BJ (cell line): ENCODE measurements around the gene LARGE2. TPM values are rescaled to one million over a fixed set of nuclear protein-coding genes. Genes with fewer than 3 reads are reported as not detected.

Experiments
- CTCF ChIA-PET: fragments of 350-600 bp; formaldehyde crosslinking; extraction: SDS; loops from one replicate; lab custom pipeline; 2021; ENCODE audit warnings: antibody characterized with exemption, inconsistent platforms; lab: Yijun Ruan, JAX
- POLR2A ChIA-PET: fragments of 300-600 bp; sonication (Branson Sonifier 250); formaldehyde crosslinking; extraction: SDS; loops from one replicate; lab custom pipeline; 2021; ENCODE audit warnings: antibody characterized with exemption; lab: Charles Lee
- DNase-seq: peaks from one replicate; pipeline ENCODE4 v3.0.0-alpha.2; 2011; ENCODE audit warnings: low read depth
- H3K27me3 ChIP-seq: 2 replicates; pipeline ENCODE4 v1.6.0; 2011; ENCODE audit warnings: low read length; ENCODE audit not compliant: control insufficient read depth, insufficient read depth
- H3K36me3 ChIP-seq: 2 replicates; pipeline ENCODE4 v1.5.1; 2011; ENCODE audit warnings: low read length; ENCODE audit not compliant: control insufficient read depth, insufficient read depth
- H3K4me3 ChIP-seq: 2 replicates; pipeline ENCODE4 v1.5.1; 2011; ENCODE audit warnings: low read depth, mild to moderate bottlenecking, control low read depth, low read length
- polyA minus RNA-seq: library from RNA; depleted of rRNA, polyadenylated mRNA; stranded (reverse); fragments of >200 nt; gene quantifications from 2 replicates; pipeline ENCODE4 v1.2.3, GENCODE V29; 2011; rRNA and poly(A)+ RNA removed
- polyA plus RNA-seq: library from polyadenylated mRNA; depleted of rRNA; stranded (reverse); fragments of >200 nt; gene quantifications from 2 replicates; pipeline ENCODE4 v1.2.3, GENCODE V29; 2011; rRNA removed
- TF ChIP-seq, protein P1 (sequence below): IDR thresholded peaks from 2 replicates; pipeline ENCODE4 v1.5.1; 2011; ENCODE audit warnings: low read depth, mild to moderate bottlenecking, control low read depth, inconsistent platforms, low read length, moderate library complexity; ENCODE audit not compliant: insufficient read depth

LARGE2 gene
- 0.05 TPM in 1 of 2 replicates, not detected in the other for polyA plus RNA-seq
- not detected in 2 replicates for polyA minus RNA-seq

DNA sequence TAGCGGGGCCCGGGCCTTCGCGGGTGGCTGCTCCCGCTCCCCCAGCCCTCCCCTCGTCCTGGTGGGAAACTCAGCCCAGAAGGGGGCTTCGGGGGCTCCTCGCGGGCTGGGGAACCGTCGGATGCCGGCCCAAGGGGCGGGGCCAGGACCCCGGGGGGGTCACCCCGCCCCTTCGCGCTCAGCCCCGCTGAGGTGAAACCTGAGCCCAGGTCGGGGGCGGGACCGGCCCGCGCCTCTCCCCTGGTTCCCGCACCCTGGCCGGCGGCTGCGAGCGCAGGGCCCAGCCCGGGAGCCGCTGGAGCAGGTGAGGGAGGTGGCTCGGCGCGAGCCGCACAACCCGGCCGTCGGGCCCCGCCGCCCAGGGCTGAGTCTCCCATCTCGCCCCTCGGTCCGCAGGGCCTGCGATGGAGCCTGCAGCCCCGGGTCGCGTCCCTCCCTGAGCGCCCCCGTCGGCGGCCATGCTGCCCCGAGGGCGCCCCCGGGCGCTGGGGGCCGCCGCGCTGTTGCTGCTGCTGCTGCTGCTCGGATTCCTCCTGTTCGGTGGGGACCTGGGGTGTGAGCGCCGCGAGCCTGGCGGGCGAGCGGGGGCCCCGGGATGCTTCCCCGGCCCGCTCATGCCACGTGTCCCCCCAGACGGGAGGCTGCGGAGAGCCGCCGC lies at the start of gene LARGE2:
Gene LARGE2, plus strand, starts transcription at position 232 of the 658 bp plus-strand sequence. Its CDS starts 227 bp downstream, at position 459.
- ChIA-PET CTCF (no interaction called here), POLR2A (no interaction called here)
- Histone ChIP-seq H3K27me3 (peaks cover 23% of the 10 kb centered on the region), H3K4me3 (no peak within 1 kb of the TSS), H3K36me3 (no peaks in the 10 kb centered on the region)
- DNase-seq = no peak
- TF ChIP-seq, protein P1, sequence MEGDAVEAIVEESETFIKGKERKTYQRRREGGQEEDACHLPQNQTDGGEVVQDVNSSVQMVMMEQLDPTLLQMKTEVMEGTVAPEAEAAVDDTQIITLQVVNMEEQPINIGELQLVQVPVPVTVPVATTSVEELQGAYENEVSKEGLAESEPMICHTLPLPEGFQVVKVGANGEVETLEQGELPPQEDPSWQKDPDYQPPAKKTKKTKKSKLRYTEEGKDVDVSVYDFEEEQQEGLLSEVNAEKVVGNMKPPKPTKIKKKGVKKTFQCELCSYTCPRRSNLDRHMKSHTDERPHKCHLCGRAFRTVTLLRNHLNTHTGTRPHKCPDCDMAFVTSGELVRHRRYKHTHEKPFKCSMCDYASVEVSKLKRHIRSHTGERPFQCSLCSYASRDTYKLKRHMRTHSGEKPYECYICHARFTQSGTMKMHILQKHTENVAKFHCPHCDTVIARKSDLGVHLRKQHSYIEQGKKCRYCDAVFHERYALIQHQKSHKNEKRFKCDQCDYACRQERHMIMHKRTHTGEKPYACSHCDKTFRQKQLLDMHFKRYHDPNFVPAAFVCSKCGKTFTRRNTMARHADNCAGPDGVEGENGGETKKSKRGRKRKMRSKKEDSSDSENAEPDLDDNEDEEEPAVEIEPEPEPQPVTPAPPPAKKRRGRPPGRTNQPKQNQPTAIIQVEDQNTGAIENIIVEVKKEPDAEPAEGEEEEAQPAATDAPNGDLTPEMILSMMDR = no peak

DNA sequence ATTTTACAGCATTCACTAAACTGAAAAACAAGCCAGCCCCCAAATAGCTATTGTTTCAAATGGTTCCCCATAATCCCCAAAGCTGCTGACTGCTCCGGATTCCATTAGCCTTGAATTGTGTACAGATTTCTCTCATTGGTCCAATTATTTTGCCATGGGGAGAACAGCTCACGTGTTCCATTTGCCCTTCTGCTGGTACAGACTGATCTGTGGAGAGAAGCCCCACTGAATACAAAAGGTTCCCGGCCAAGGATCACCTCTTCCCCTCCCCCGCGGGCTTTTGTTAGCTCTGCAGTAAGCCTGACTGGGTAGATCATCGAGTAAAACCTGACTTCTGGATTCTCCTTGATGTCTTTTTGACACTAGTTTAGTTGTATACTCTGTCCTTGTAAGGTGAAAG lies 46.1 kb upstream of the LARGE2 start:
- TF ChIP-seq, protein P1 = no peak
- Histone ChIP-seq H3K27me3 (no peaks in the 10 kb centered on the region), H3K36me3 (peaks cover 17% of the 10 kb centered on the region), H3K4me3 (no peak overlapping the region)
- no peak for DNase-seq
- ChIA-PET CTCF (interaction anchor here (0.6 to 0.7 kb wide), 2 partner anchors 104 to 151 kb away, joined by 3 read pairs; no protein-coding TSS in a partner anchor), POLR2A (no interaction called here)

DNA sequence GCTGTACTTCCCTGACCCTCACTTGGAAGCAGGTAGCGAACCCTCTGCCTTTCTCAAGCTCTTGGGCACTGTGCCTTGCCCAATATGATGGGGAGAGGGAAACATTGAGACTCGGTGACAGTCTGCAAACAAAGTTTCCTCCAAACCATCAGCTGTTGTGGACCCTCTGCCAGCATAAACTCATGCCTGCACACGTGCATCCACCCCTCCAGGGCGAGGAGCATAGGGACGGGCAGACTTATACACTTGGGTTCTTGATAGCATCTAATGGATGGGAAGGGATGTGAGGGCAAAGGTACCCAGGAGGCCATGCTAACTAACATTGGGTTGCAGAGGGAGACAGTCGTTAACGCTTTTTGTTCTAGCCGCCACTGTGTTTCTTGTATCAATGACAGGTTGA lies 45.2 kb upstream of the LARGE2 start:
- H3K27me3 ChIP-seq = no peaks in the 10 kb centered on the region
- H3K4me3 ChIP-seq = no peak overlapping the region
- no peak for DNase-seq
- CTCF ChIA-PET = interaction anchor here (0.7 to 1.6 kb wide), 2 partner anchors 30 to 544 kb away, joined by 3 read pairs; partner anchors contain the start of gene CRY2
- TF ChIP-seq, protein P1 = no peak
- POLR2A ChIA-PET = no interaction called here
- peaks cover 9% of the 10 kb centered on the region for H3K36me3 ChIP-seq

DNA sequence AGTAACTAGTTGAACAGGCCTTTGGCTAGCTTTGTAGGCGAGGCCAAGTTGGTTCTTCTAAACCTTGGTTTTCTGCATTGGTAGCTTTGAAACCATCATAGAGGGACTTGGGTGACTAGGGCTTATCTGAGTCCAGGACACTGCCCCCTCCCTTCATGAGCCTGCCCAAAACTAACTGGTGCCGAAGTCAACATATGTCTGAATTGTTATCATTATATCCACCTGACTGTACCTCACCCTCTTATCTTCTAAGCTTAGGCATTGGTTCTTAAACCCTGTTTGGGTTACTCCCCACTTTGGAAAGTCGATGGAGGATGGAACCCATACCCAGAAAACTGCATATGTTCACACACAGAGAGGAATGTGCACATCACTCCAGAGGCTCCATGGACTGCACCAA lies 44.6 kb upstream of the LARGE2 start:
- CTCF ChIA-PET = interaction anchor here (0.7 to 1.6 kb wide), 2 partner anchors 31 to 545 kb away, joined by 3 read pairs; partner anchors contain the start of gene CRY2
- POLR2A ChIA-PET = no interaction called here
- DNase-seq = no peak
- Histone ChIP-seq H3K4me3 (no peak overlapping the region), H3K27me3 (no peaks in the 10 kb centered on the region), H3K36me3 (peaks cover 9% of the 10 kb centered on the region)
- TF ChIP-seq, protein P1 = no peak

DNA sequence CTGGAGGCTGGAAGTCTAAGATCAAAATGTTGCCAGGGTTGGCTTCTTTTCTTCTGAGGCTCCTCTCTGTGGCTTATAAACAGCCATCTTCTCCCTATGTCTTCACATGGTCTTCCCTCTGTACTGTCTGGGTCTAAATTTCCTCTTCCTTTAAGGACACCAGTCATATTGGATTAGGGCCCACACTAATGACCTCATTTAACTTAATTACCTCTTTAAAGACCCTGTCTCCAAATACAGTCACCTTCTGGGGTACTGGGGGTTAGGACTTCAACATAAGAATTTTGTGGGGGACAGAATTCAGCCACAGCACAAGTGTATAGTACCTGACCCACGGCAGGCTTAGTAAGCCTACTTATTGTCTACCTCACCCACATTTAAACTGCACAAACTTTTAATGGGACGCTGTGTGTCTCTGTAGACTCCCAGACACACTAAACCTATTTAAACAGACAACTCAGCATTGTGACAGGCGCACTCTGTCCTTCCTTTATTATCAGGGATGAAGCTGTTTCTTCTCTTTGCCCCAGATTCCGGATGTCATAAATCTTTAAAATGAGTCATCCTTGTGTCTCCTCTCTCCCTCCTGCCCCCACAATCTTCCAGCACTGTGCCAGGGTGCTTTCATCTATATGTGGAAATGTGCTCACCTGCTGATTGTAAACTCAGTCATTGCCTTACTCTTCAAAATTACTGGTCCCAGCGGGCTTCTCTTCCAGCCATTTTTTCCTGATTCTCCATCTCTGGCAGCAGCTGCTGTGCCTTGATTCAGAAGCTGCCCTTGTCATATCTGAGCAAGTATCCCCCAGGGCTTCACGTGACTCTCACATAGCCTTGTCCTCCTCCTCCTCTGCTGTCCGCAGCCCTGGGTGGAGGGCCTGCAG lies 42.4 kb upstream of the LARGE2 start:
- CTCF ChIA-PET = interaction anchor here (0.6 to 5.2 kb wide), 3 partner anchors 7 to 113 kb away, joined by 3 to 30 read pairs (median 3); no protein-coding TSS in a partner anchor
- peaks cover 9% of the 10 kb centered on the region for H3K36me3 ChIP-seq
- TF ChIP-seq, protein P1 = no peak
- DNase-seq = no peak
- POLR2A ChIA-PET = no interaction called here
- no peaks in the 10 kb centered on the region for H3K27me3 ChIP-seq
- H3K4me3 ChIP-seq = no peak overlapping the region
